ENCODE measurements around the gene ADAMTS9.

DNA sequence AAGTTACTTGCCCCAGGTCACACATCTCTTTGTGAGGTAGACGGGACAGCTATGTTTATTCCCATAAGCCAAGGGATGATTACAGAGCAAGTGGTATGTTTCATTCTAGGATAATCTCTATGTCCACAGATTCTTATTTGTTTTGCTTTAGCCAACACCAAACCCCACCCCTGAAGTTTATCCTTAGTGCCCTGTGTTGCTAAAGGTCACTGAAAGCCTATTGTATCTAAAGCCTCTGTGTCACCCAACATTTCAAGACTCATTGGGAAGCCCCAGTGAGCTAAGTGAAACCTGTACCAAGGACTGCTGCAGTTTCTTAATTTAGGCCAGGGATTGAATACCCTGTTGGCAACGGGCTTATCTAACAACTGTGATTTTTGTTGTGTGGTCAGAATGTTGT, 135.6 kb downstream of the ADAMTS9 start:
- TF ChIP-seq TAF1 (IDR thresholded peaks at IDR 0.05; ENCODE audit: low read depth, low read length) (no peak), POLR2A (IDR thresholded peaks at IDR 0.05; ENCODE audit: low read depth, low read length) (no peak)
